Spleen (tissue), 11 donors: ENCODE data around the gene KCNH3. TPM values are rescaled to one million over a fixed set of nuclear protein-coding genes. Genes with fewer than 3 reads are reported as not detected.

ENCODE experiments used
- DNase-seq: peaks from one replicate; pipeline ENCODE4 v3.0.0-alpha.2; 2020
- H3K27ac ChIP-seq, 8 donors: fragments of 200-600 bp; sonication (generic) in 7 of 8; 1 replicate in 4 of 8; 2 replicates in 4 of 8; pipeline versions ENCODE4 v1.5.0 to v1.8.0; 2016 to 2021; ENCODE audit warnings: inconsistent platforms in 4 of 8, mild to moderate bottlenecking in 4 of 8, moderate library complexity in 1 of 8
- H3K27me3 ChIP-seq, 7 donors: fragments of 200-600 bp; sonication (generic) in 6 of 7; replicated peaks in 1 of 7; 1 replicate in 4 of 7; 2 replicates in 3 of 7; pipeline versions ENCODE4 v1.5.0 to v1.8.0; 2016 to 2021; ENCODE audit warnings: inconsistent platforms in 3 of 7, mild to moderate bottlenecking in 1 of 7
- H3K36me3 ChIP-seq, 6 donors: fragments of 200-600 bp; sonication (generic) in 5 of 6; 1 replicate in 4 of 6; 2 replicates in 2 of 6; pipeline versions ENCODE4 v1.5.0 to v1.8.0; 2016 to 2021; ENCODE audit warnings: inconsistent platforms in 2 of 6
- H3K4me1 ChIP-seq, 6 donors: fragments of 200-600 bp; sonication (generic) in 5 of 6; 1 replicate in 3 of 6; 2 replicates in 3 of 6; pipeline versions ENCODE4 v1.5.0 to v1.8.0; 2016 to 2021; ENCODE audit warnings: inconsistent platforms in 3 of 6
- H3K4me3 ChIP-seq, 8 donors: fragments of 200-600 bp; sonication (generic) in 7 of 8; 1 replicate in 4 of 8; 2 replicates in 4 of 8; pipeline versions ENCODE4 v1.5.0 to v1.8.0; 2016 to 2021; ENCODE audit warnings: inconsistent platforms in 4 of 8, mild to moderate bottlenecking in 4 of 8, moderate library complexity in 2 of 8
- H3K9me3 ChIP-seq, 8 donors: fragments of 200-600 bp; sonication (generic) in 7 of 8; 1 replicate in 4 of 8; 2 replicates in 4 of 8; pipeline versions ENCODE4 v1.5.0 to v1.8.0; 2016 to 2021; ENCODE audit warnings: inconsistent platforms in 4 of 8
- POLR2A ChIP-seq, 3 donors: fragments of 450-650 bp; IDR thresholded peaks; one replicate each; pipeline ENCODE4 v1.5.1; 2017; ENCODE audit warnings: antibody characterized with exemption in 3 of 3, mild to moderate bottlenecking in 1 of 3
- POLR2AphosphoS5 ChIP-seq, 3 donors: sonication (generic); formaldehyde crosslinking; IDR thresholded peaks; one replicate each; pipeline ENCODE4 v1.5.1; 2017; ENCODE audit warnings: antibody characterized with exemption in 3 of 3
- WGBS, 5 donors: extraction: QIAGEN DNeasy Blood & Tissue Kit in 3 of 5; methylation state at CpG; one replicate each; pipeline versions ENCODE4 v1.1.5 to v1.1.7; 2013 to 2018; 5-methylcytosine and 5-hydroxymethylcytosine counted together
- intact Hi-C: fragments of 100-400 bp; cut with DNase I; formaldehyde crosslinking; loops from one replicate; pipeline ENCODE4 v1.15.0; 2023; ENCODE audit warnings: low total_unique reads
- polyA plus RNA-seq, 3 donors: library from polyadenylated mRNA; stranded (reverse); fragments of 200-250 nt; gene quantifications; one replicate each; pipeline ENCODE4 v1.2.1, GENCODE V29; 2013
- total RNA-seq, 7 donors: library from RNA; depleted of rRNA in 3 of 7; stranded (reverse); fragments of >200 nt in 3 of 7; fragmentation: NEBNext Ultra II Directional in 4 of 7; extraction: Animal tissue kit (Norgen Biotek cat#: 25700) in 4 of 7; gene quantifications; one replicate each; pipeline versions ENCODE4 v1.1.0 to v1.2.1, GENCODE V29; 2016 to 2021
- TF ChIP-seq, protein P1 (sequence below), 11 experiments: fragments of 200-600 bp in 7 of 11; fragments of 450-650 bp in 4 of 11; sonication (generic) in 4 of 11; IDR thresholded peaks in 8 of 11; conservative IDR thresholded peaks in 3 of 11; 1 replicate in 7 of 11; 2 replicates in 4 of 11; pipeline versions ENCODE4 v1.4.0 to v1.8.0; 2016 to 2021; ENCODE audit warnings: antibody characterized with exemption in 11 of 11, inconsistent platforms in 4 of 11, mild to moderate bottlenecking in 1 of 11
- donor health status: healthy with polysubstance abuse.
- donor health status: DM: no; HTN: no; CAD: no; lungs with moderate emphysema.
- donor health status: DM: no; HTN: no; CAD: no.
- donor health status: Bipolar disorder and iron deficiency.
- donor health status: healthy.
- donor health status: DM: no; HTN: no; CAD: no.
- donor health status: DM: yes; HTN: yes; CAD: no.

KCNH3 gene
- total and polyA plus RNA-seq, 10 donors = 0.33 to 2.9 (median 0.85) TPM

- Histone ChIP-seq H3K4me3 (no peak overlapping the region), H3K4me1 (peaks cover 0 to 32% (median 11%) of the 10 kb centered on the region in 6 donors), H3K27me3 (no peaks in the 10 kb centered on the region), H3K27ac (no peak overlapping the region), H3K9me3 (no peaks in the 10 kb centered on the region), H3K36me3 (peaks cover 0 to 33% (median 0%) of the 10 kb centered on the region in 6 donors)
- DNase-seq = no peak
- WGBS, 5 donors = 34 to 55% (median 46%) methylated on average over 8 of the region's 8 CpGs
- intact Hi-C loops = no loop called here
- TF ChIP-seq POLR2A (IDR thresholded peaks at IDR 0.05) = no peak
- TF ChIP-seq, protein P1, sequence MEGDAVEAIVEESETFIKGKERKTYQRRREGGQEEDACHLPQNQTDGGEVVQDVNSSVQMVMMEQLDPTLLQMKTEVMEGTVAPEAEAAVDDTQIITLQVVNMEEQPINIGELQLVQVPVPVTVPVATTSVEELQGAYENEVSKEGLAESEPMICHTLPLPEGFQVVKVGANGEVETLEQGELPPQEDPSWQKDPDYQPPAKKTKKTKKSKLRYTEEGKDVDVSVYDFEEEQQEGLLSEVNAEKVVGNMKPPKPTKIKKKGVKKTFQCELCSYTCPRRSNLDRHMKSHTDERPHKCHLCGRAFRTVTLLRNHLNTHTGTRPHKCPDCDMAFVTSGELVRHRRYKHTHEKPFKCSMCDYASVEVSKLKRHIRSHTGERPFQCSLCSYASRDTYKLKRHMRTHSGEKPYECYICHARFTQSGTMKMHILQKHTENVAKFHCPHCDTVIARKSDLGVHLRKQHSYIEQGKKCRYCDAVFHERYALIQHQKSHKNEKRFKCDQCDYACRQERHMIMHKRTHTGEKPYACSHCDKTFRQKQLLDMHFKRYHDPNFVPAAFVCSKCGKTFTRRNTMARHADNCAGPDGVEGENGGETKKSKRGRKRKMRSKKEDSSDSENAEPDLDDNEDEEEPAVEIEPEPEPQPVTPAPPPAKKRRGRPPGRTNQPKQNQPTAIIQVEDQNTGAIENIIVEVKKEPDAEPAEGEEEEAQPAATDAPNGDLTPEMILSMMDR (IDR thresholded peaks at IDR 0.05 in 8 of 11, conservative IDR thresholded peaks at IDR 0.05 in 3 of 11) = peak; percentile 23 to 83 (median 65)
These were observed 42.0 kb downstream of the KCNH3 start for GRCh38 chr12:49580572-49581535.

GRCh38 chr12:49582201-49582600 is 43.4 kb downstream of the KCNH3 start:
- intact Hi-C loops = no loop called here

GRCh38 chr12:49582850-49583249 is 44.0 kb downstream of the KCNH3 start:
- H3K27me3 ChIP-seq = no peaks in the 10 kb centered on the region
- WGBS, 5 donors = 61 to 87% (median 77%) methylated on average over 4 of the region's 4 CpGs
- H3K9me3 ChIP-seq = no peaks in the 10 kb centered on the region
- intact Hi-C loops = no loop called here
- peak overlapping the region in 3 of 8 donors; percentile 9 to 54 (median 33) for H3K27ac ChIP-seq
- TF ChIP-seq POLR2AphosphoS5 (IDR thresholded peaks at IDR 0.05) = peak in 1 of 3 donors; percentile 37
- TF ChIP-seq POLR2A (IDR thresholded peaks at IDR 0.05) = no peak
- H3K4me1 ChIP-seq = peaks cover 0 to 32% (median 12%) of the 10 kb centered on the region in 6 donors
- peaks cover 0 to 42% (median 0%) of the 10 kb centered on the region in 6 donors for H3K36me3 ChIP-seq
- no peak for DNase-seq
- no peak overlapping the region for H3K4me3 ChIP-seq

More at GRCh38 chr12:49582201-49582600, 43.4 kb downstream of the KCNH3 start:
- WGBS, 5 donors = 67 to 84% (median 75%) methylated on average over 1 of the region's 1 CpG
- Histone ChIP-seq H3K36me3 (peaks cover 0 to 42% (median 0%) of the 10 kb centered on the region in 6 donors), H3K9me3 (no peaks in the 10 kb centered on the region), H3K4me3 (no peak overlapping the region), H3K4me1 (peaks cover 0 to 32% (median 12%) of the 10 kb centered on the region in 6 donors), H3K27me3 (no peaks in the 10 kb centered on the region), H3K27ac (no peak overlapping the region)
- no peak for TF ChIP-seq POLR2AphosphoS5 (IDR thresholded peaks at IDR 0.05)
- TF ChIP-seq, protein P1 (IDR thresholded peaks at IDR 0.05 in 8 of 11, conservative IDR thresholded peaks at IDR 0.05 in 3 of 11) = no peak
- TF ChIP-seq POLR2A (IDR thresholded peaks at IDR 0.05) = no peak
- DNase-seq = no peak

DNA sequence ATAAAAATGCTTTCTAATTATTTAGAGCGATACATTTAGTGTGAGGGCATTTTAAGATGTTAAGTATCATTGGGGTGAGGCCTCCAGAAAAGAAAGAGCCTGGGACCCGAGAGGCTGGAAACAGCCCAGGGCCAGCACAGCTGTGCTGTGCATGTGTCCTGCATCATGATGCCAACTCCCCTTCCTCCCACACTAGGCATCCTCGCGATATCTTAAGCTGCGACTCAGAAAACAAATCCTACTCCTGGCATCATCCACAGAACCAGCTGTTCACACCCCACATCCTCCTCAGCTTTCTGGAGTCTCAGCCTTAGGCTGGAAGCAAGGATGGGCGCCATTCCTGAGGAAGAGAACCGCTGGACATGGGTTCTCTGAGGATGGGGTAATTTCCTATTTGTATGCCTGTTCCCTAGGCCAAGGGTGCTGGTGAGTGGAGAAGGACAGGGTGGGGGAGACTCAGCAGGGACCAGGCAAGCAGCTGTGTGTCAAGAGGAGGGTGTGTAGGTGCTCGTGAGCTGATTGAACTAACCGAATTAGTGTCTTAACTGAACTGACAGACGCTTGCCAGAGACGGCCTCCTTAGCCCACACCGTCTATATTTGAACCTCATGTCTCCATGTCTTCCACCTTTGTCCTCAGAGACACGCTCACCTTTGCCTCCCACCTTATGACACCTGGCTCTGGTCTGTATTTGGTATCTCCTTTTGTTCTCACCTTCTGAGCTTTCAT is 44.7 kb downstream of the KCNH3 start:
- Histone ChIP-seq H3K27ac (peak overlapping the region in 4 of 8 donors; percentile 9 to 54 (median 37)), H3K4me3 (no peak overlapping the region), H3K4me1 (peaks cover 0 to 37% (median 12%) of the 10 kb centered on the region in 6 donors), H3K9me3 (no peaks in the 10 kb centered on the region), H3K36me3 (peaks cover 0 to 43% (median 0%) of the 10 kb centered on the region in 6 donors), H3K27me3 (no peaks in the 10 kb centered on the region)
- intact Hi-C loops = no loop called here
- 80 to 91% (median 83%) methylated on average over 13 of the region's 13 CpGs for WGBS, 5 donors
- TF ChIP-seq POLR2AphosphoS5 (IDR thresholded peaks at IDR 0.05) (no peak), POLR2A (IDR thresholded peaks at IDR 0.05) (no peak)
- TF ChIP-seq, protein P1 (IDR thresholded peaks at IDR 0.05 in 8 of 11, conservative IDR thresholded peaks at IDR 0.05 in 3 of 11) = no peak
- DNase-seq = no peak
